ENCODE measurements around the gene OLIG1. TPM values are rescaled to one million over a fixed set of nuclear protein-coding genes. Genes with fewer than 3 reads are reported as not detected.
A peak's percentile ranks its signal among the peaks of the same experiment; 100 is the strongest.

The OLIG1 gene
- total RNA-seq, 4 donors from 2014 or later: 1.2 TPM; not detected in 3

DNA sequence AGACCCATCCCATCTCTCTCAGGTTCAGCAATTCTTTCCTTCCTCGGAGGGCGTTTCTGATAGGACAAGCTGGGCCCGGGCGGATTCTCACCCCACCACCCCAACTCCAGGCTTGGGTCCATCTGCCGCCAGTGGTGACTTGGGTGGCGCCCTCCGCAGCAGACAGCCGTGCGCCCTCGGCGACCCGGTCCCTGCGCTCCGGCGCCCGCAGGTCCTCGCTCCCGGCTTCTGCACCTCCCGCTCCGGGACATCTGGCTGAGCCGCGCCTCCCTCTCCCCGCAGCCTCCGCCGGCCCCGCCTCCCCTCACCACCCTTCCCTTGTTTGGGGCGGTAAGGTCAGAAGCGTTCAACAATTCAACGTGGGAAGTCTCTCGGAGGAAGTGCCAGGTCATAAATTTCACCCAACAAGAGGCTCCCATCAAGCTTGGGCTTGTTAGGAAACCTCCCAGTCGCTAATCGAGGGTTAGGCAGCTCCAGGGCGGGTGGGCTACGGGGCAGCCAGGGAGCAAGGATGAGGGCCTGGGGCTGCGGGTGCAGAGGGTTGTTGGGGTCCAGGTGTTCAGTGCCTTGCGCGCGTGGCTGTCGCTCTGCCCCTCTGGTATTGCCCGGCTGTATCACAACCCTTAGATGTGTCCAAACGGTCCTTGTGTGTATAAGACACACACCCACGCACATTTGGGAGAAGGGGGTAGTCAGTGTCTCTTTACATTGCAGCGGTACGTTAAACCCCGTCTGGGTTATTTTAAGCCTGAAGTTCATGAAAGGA lies 39.8 kb downstream of the OLIG1 start:
- no peak overlapping the region for H3K4me3 ChIP-seq (ENCODE audit: low read depth, poor library complexity, severe bottlenecking)
- DNase-seq (ENCODE audit: low spot score in 2 of 2): peak in 1 of 2 donors; percentile 77
- WGBS, 2 donors: 1 to 4% methylated on average over 36 to 38 of the region's 45 CpGs
- intact Hi-C loops (cut with DNase I; ENCODE audit: low total_unique reads): no loop called here
- no peak for TF ChIP-seq POLR2A (IDR thresholded peaks at IDR 0.05)
- TF ChIP-seq, protein P1, sequence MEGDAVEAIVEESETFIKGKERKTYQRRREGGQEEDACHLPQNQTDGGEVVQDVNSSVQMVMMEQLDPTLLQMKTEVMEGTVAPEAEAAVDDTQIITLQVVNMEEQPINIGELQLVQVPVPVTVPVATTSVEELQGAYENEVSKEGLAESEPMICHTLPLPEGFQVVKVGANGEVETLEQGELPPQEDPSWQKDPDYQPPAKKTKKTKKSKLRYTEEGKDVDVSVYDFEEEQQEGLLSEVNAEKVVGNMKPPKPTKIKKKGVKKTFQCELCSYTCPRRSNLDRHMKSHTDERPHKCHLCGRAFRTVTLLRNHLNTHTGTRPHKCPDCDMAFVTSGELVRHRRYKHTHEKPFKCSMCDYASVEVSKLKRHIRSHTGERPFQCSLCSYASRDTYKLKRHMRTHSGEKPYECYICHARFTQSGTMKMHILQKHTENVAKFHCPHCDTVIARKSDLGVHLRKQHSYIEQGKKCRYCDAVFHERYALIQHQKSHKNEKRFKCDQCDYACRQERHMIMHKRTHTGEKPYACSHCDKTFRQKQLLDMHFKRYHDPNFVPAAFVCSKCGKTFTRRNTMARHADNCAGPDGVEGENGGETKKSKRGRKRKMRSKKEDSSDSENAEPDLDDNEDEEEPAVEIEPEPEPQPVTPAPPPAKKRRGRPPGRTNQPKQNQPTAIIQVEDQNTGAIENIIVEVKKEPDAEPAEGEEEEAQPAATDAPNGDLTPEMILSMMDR (IDR thresholded peaks at IDR 0.05): no peak

DNA sequence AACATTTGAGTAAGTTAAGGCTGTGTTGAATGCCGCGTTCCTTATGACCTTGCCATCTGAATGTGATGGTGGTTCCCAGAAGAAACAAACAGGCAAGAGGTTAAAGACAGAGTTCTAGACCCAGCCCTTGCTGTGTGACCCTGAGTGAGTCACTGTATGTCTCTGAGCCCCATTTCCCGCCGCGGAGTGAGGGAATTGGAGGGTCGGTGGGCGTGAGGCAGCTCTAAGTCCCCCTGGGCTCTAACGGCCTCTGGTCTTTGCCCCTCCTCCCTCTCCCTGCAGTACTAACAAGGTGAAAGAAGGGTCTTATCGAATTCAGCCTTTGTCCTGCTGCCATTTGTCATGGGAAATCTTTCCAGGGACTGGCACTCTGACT lies 40.4 kb downstream of the OLIG1 start:
- TF ChIP-seq, protein P1 (IDR thresholded peaks at IDR 0.05): no peak
- no peak for TF ChIP-seq POLR2A (IDR thresholded peaks at IDR 0.05)
- intact Hi-C loops (cut with DNase I; ENCODE audit: low total_unique reads): no loop called here
- WGBS, 2 donors: 43 to 49% methylated on average over 9 of the region's 9 CpGs
- no peak for DNase-seq (ENCODE audit: low spot score in 2 of 2)
- H3K4me3 ChIP-seq (ENCODE audit: low read depth, poor library complexity, severe bottlenecking): no peak overlapping the region

DNA sequence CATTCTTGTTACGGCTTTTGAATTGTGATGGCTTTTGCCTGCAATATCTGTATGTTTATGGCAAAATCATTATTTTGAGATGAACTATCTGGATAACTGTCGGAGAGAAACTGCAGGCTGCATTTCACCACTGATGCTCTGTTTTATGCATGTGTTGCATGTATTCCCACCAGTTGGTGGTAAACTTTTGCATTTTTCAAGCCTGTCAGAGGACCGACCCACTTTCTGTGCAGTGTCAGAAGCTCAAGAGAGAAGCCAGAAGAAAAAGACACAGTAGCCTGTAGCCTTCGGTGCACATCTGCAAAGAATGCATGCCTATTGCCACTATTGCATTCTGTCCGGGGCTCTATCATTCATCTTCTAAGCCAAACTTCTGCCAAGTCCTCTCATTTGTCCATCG lies 41.6 kb downstream of the OLIG1 start:
- 56 to 61% methylated on average over 6 of the region's 6 CpGs for WGBS, 2 donors
- no peak for DNase-seq (ENCODE audit: low spot score in 2 of 2)
- TF ChIP-seq, protein P1 (IDR thresholded peaks at IDR 0.05): no peak
- no peak for TF ChIP-seq POLR2A (IDR thresholded peaks at IDR 0.05)
- H3K4me3 ChIP-seq (ENCODE audit: low read depth, poor library complexity, severe bottlenecking): no peak overlapping the region
- intact Hi-C loops (cut with DNase I; ENCODE audit: low total_unique reads): no loop called here

DNA sequence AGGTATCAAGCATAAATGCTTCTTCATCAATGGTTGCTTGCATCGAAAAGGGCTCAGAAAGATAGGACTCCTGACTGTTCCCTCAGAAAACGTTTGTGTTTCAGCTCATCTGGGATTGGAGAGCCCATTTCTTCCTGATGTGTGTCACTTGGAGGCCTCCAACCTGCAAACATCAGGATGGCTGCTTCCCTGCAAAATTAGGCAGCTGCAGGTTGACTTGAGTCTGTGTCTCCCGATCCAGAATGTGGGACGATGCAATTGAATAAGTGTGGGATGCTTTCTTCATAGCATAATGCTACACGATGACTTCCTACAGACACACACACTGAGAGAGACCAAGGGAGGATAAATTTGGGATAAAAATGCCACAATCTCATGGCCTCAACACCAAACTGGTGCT lies 42.2 kb downstream of the OLIG1 start:
- no peak for TF ChIP-seq POLR2A (IDR thresholded peaks at IDR 0.05)
- TF ChIP-seq, protein P1 (IDR thresholded peaks at IDR 0.05): no peak
- H3K4me3 ChIP-seq (ENCODE audit: low read depth, poor library complexity, severe bottlenecking): no peak overlapping the region
- intact Hi-C loops (cut with DNase I; ENCODE audit: low total_unique reads): no loop called here
- peak in 1 of 2 donors; percentile 52 for DNase-seq (ENCODE audit: low spot score in 2 of 2)
- 42 to 57% methylated on average over 5 of the region's 5 CpGs for WGBS, 2 donors

DNA sequence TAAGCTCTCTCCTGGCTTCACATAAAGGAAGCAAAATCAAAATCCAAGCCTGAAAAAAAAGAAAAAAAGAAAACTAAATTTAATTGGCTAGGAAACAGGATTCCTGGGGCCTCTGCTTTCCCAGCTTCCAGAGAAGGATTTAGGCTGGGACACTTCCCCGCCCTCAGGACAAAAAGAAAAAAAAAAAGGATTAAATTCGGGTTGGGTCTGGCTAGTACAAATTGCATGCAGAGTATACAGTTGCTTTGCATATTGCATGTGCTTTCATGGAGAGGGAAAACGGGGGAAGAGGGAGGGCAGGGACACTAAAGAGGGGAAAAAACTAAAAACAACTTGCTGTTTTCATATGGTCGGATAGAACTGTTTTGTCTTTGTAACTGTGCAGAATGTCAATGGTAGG lies 42.7 kb downstream of the OLIG1 start:
- peak in 1 of 2 donors; percentile 2 for DNase-seq (ENCODE audit: low spot score in 2 of 2)
- TF ChIP-seq POLR2A (IDR thresholded peaks at IDR 0.05): no peak
- TF ChIP-seq, protein P1 (IDR thresholded peaks at IDR 0.05): no peak
- intact Hi-C loops (cut with DNase I; ENCODE audit: low total_unique reads): no loop called here
- 26 to 36% methylated on average over 4 of the region's 4 CpGs for WGBS, 2 donors
- no peak overlapping the region for H3K4me3 ChIP-seq (ENCODE audit: low read depth, poor library complexity, severe bottlenecking)

DNA sequence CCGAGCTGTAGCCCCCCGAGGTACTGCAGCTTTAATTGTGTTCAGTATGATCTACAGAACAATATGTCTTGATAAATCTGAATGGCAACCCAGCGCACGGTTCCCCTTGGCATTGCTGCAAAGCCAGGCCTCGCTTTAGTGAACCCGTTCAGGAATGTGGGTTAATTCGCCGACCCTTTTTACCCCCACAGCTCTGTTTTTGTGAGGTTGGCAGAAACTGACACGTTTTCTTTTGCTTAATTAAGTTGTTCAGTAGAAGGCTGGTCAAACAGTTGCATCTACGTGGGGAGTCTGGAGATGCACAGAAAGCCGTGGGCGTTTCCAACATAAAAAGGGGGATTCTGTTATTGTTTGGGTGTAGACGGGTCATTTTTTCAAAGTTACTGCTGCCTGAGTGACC lies 43.2 kb downstream of the OLIG1 start:
- intact Hi-C loops (cut with DNase I; ENCODE audit: low total_unique reads): no loop called here
- TF ChIP-seq POLR2A (IDR thresholded peaks at IDR 0.05): no peak
- TF ChIP-seq, protein P1 (IDR thresholded peaks at IDR 0.05): no peak
- DNase-seq (ENCODE audit: low spot score in 2 of 2): peak in 1 of 2 donors; percentile 34
- no peak overlapping the region for H3K4me3 ChIP-seq (ENCODE audit: low read depth, poor library complexity, severe bottlenecking)
- WGBS, 2 donors: 50 to 59% methylated on average over 13 of the region's 13 CpGs
